HepG2 (cell line): ENCODE results near the gene CKAP5. TPM values are rescaled to one million over a fixed set of nuclear protein-coding genes. Genes with fewer than 3 reads are reported as not detected.

ENCODE experiments used
- ARNT2 ChIP-seq: sonication (generic); formaldehyde crosslinking; IDR thresholded peaks from 2 replicates; pipeline ENCODE4 v1.8.0; 2022; ENCODE audit warnings: mild to moderate bottlenecking, low read depth, missing genetic modification reagents, moderate library complexity
- BRF2 ChIP-seq: sonication (generic); formaldehyde crosslinking; IDR thresholded peaks from 2 replicates; pipeline ENCODE4 v1.8.1; 2022; ENCODE audit warnings: mild to moderate bottlenecking, missing genetic modification reagents
- CSRNP1 ChIP-seq: sonication (generic); formaldehyde crosslinking; IDR thresholded peaks from 2 replicates; pipeline ENCODE4 v1.8.1; 2023; ENCODE audit warnings: mild to moderate bottlenecking, missing genetic modification reagents
- DDIT3 ChIP-seq: sonication (generic); formaldehyde crosslinking; IDR thresholded peaks from 2 replicates; pipeline ENCODE4 v1.4.0; 2020; ENCODE audit warnings: mild to moderate bottlenecking, missing genetic modification reagents
- EED ChIP-seq: sonication (generic); formaldehyde crosslinking; IDR thresholded peaks from 2 replicates; pipeline ENCODE4 v1.5.0; 2020; ENCODE audit warnings: mild to moderate bottlenecking, missing genetic modification reagents
- FIP1L1 ChIP-seq: fragments of 200-400 bp; formaldehyde crosslinking; IDR thresholded peaks from 2 replicates; pipeline ENCODE4 v1.6.1; 2018; ENCODE audit warnings: low read depth, mild to moderate bottlenecking, low read length, moderate library complexity, borderline replicate concordance; ENCODE audit not compliant: insufficient read depth
- HNF1A ChIP-seq, 2 experiments: sonication (generic) in 1 of 2; formaldehyde crosslinking in 1 of 2; IDR thresholded peaks; 2 replicates each; pipeline versions ENCODE4 v1.4.0 to v1.6.1; 2016 to 2020; ENCODE audit warnings: borderline replicate concordance in 1 of 2, low read depth in 1 of 2, mild to moderate bottlenecking in 1 of 2, missing genetic modification reagents in 1 of 2
- JUNB ChIP-seq: sonication (generic); formaldehyde crosslinking; IDR thresholded peaks from 2 replicates; pipeline ENCODE4 v1.8.0; 2022; ENCODE audit warnings: missing genetic modification reagents, mild to moderate bottlenecking, borderline replicate concordance
- JUND ChIP-seq: sonication (generic); formaldehyde crosslinking; IDR thresholded peaks from 2 replicates; pipeline ENCODE4 v1.8.0; 2022; ENCODE audit warnings: mild to moderate bottlenecking, missing genetic modification reagents
- KMT2A ChIP-seq: sonication (generic); formaldehyde crosslinking; IDR thresholded peaks from 2 replicates; pipeline ENCODE4 v1.4.0; 2020; ENCODE audit warnings: missing genetic modification reagents
- MEIS2 ChIP-seq: sonication (generic); formaldehyde crosslinking; IDR thresholded peaks from 2 replicates; pipeline ENCODE4 v1.9.0; 2021; ENCODE audit warnings: mild to moderate bottlenecking, missing genetic modification reagents
- MXD1 ChIP-seq: sonication (generic); formaldehyde crosslinking; IDR thresholded peaks from 2 replicates; pipeline ENCODE4 v1.4.0; 2020; ENCODE audit warnings: mild to moderate bottlenecking, missing genetic modification reagents
- REPIN1 ChIP-seq: sonication (generic); formaldehyde crosslinking; IDR thresholded peaks from 2 replicates; pipeline ENCODE4 v1.8.0; 2022; ENCODE audit warnings: missing genetic modification reagents, low read depth, mild to moderate bottlenecking, borderline replicate concordance
- SP5 ChIP-seq: IDR thresholded peaks from 2 replicates; pipeline ENCODE4 v1.6.1; 2016; ENCODE audit warnings: low read depth, borderline replicate concordance
- STAG1 ChIP-seq: sonication (generic); formaldehyde crosslinking; IDR thresholded peaks from 2 replicates; pipeline ENCODE4 v1.4.0; 2020; ENCODE audit warnings: missing genetic modification reagents
- TFAP4 ChIP-seq: sonication (generic); IDR thresholded peaks from 2 replicates; pipeline ENCODE4 v1.6.1; 2016; ENCODE audit warnings: low read depth, borderline replicate concordance
- ZNF224 ChIP-seq: sonication (generic); formaldehyde crosslinking; IDR thresholded peaks from 2 replicates; pipeline ENCODE4 v1.5.0; 2020; ENCODE audit warnings: mild to moderate bottlenecking, missing genetic modification reagents
- ZNF274 ChIP-seq: sonication (generic); formaldehyde crosslinking; IDR thresholded peaks from 2 replicates; pipeline ENCODE4 v1.5.1; 2020; ENCODE audit warnings: mild to moderate bottlenecking, missing genetic modification reagents
- ZNF496 ChIP-seq: sonication (generic); formaldehyde crosslinking; IDR thresholded peaks from 2 replicates; pipeline ENCODE4 v1.8.1; 2023; ENCODE audit warnings: mild to moderate bottlenecking, moderate library complexity, missing genetic modification reagents; ENCODE audit not compliant: insufficient replicate concordance
- polyA plus RNA-seq, 8 experiments: library from polyadenylated mRNA; depleted of rRNA in 3 of 8; stranded (reverse) in 7 of 8; unstranded in 1 of 8; fragments of >200 nt; fragmentation: Illumina TruSeq in 4 of 8; extraction: Trizol in 4 of 8; gene quantifications; 2 replicates each; pipeline versions ENCODE4 v1.2.1 to v1.2.3, GENCODE V29; 2011 to 2016; ENCODE audit warnings: low read depth in 4 of 8, missing spikeins in 1 of 8, mixed read lengths in 1 of 8; ENCODE audit not compliant: insufficient read depth in 1 of 8
- total RNA-seq, 5 experiments: library from RNA; depleted of rRNA; stranded (reverse); fragments of >200 nt; fragmentation: Illumina TruSeq; extraction: Trizol; gene quantifications; 2 replicates each; pipeline ENCODE4 v1.2.3, GENCODE V29; 2016; ENCODE audit warnings: low read depth in 1 of 5

Gene CKAP5
- total and polyA plus RNA-seq, 2 of the 13 experiments (the other 11 are each of a cell fraction or from before 2014, with no cell fraction given): 79.2 to 103 TPM

GRCh38 chr11:46845740-46846509 lies at the start of gene CKAP5 (continued):
- TF ChIP-seq CSRNP1 (CRISPR knock-in tag) (peak; percentile 96), JUND (CRISPR knock-in tag) (no peak), BRF2 (CRISPR knock-in tag) (peak; percentile 91; the same call in 1 of the 2 replicates), ZNF224 (CRISPR knock-in tag) (no peak), SP5 (CRISPR knock-in tag) (peak; percentile 52; the same call in 1 of the 2 replicates), ZNF496 (CRISPR knock-in tag) (no peak), ZNF274 (no peak), MEIS2 (peak; percentile 72), ARNT2 (peak; percentile 70; the same call in 1 of the 2 replicates), MXD1 (peak; percentile 0; the same call in 1 of the 2 replicates), STAG1 (no peak), TFAP4 (peak; percentile 55; the same call in 1 of the 2 replicates), REPIN1 (CRISPR knock-in tag) (peak; percentile 78; the same call in 1 of the 2 replicates), KMT2A (CRISPR knock-in tag) (peak; percentile 94; the same call in 1 of the 2 replicates), JUNB (CRISPR knock-in tag) (no peak; the same call in 1 of the 2 replicates), EED (CRISPR knock-in tag) (peak; percentile 95), DDIT3 (CRISPR knock-in tag) (no peak), HNF1A (IDR thresholded peaks at IDR 0.05; ENCODE audit: low read depth) (no peak), HNF1A (CRISPR knock-in tag; IDR thresholded peaks at IDR 0.05; ENCODE audit: borderline replicate concordance) (no peak; the same call in 1 of the 2 replicates), FIP1L1 (no peak)
